Measurements from ENCODE around the gene EDNRA. TPM values are rescaled to one million over a fixed set of nuclear protein-coding genes. Genes with fewer than 3 reads are reported as not detected.

EDNRA gene
- total and polyA plus RNA-seq, 9 of the 15 experiments (the other 6 are each of a cell fraction or from before 2014, with no cell fraction given): not detected

DNA sequence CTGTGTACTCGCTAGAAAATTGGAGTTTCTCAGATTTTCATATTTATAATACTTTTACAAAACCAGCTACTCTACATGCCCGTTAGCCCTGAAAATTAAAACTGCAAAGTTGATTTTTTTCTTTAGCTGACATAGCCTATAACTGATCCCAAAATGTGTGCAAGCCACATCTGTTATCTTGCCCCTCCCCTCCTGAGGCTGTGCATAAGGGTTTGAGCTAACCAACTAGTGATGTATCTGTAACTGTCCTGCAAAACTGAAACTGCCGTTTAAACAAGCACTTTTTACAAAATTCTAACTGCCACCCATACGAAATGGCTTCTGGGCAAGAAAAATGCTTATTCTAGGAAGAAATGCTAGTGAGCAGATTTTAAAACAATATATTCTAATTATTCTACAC, 59.1 kb downstream of the EDNRA start (continued):
- TF ChIP-seq, protein P1, sequence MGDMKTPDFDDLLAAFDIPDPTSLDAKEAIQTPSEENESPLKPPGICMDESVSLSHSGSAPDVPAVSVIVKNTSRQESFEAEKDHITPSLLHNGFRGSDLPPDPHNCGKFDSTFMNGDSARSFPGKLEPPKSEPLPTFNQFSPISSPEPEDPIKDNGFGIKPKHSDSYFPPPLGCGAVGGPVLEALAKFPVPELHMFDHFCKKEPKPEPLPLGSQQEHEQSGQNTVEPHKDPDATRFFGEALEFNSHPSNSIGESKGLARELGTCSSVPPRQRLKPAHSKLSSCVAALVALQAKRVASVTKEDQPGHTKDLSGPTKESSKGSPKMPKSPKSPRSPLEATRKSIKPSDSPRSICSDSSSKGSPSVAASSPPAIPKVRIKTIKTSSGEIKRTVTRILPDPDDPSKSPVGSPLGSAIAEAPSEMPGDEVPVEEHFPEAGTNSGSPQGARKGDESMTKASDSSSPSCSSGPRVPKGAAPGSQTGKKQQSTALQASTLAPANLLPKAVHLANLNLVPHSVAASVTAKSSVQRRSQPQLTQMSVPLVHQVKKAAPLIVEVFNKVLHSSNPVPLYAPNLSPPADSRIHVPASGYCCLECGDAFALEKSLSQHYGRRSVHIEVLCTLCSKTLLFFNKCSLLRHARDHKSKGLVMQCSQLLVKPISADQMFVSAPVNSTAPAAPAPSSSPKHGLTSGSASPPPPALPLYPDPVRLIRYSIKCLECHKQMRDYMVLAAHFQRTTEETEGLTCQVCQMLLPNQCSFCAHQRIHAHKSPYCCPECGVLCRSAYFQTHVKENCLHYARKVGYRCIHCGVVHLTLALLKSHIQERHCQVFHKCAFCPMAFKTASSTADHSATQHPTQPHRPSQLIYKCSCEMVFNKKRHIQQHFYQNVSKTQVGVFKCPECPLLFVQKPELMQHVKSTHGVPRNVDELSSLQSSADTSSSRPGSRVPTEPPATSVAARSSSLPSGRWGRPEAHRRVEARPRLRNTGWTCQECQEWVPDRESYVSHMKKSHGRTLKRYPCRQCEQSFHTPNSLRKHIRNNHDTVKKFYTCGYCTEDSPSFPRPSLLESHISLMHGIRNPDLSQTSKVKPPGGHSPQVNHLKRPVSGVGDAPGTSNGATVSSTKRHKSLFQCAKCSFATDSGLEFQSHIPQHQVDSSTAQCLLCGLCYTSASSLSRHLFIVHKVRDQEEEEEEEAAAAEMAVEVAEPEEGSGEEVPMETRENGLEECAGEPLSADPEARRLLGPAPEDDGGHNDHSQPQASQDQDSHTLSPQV (IDR thresholded peaks at IDR 0.05): no peak
- TF ChIP-seq ZNF507 (tag; conservative IDR thresholded peaks at IDR 0.05) (no peak), ZNF224 (CRISPR knock-in tag; IDR thresholded peaks at IDR 0.05) (no peak)
- TF ChIP-seq, protein P2, sequence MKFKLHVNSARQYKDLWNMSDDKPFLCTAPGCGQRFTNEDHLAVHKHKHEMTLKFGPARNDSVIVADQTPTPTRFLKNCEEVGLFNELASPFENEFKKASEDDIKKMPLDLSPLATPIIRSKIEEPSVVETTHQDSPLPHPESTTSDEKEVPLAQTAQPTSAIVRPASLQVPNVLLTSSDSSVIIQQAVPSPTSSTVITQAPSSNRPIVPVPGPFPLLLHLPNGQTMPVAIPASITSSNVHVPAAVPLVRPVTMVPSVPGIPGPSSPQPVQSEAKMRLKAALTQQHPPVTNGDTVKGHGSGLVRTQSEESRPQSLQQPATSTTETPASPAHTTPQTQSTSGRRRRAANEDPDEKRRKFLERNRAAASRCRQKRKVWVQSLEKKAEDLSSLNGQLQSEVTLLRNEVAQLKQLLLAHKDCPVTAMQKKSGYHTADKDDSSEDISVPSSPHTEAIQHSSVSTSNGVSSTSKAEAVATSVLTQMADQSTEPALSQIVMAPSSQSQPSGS (CRISPR knock-in tag; IDR thresholded peaks at IDR 0.05): no peak
